Uterus (tissue), 4 donors: Measurements from ENCODE around the gene DHX35. TPM values are rescaled to one million over a fixed set of nuclear protein-coding genes. Genes with fewer than 3 reads are reported as not detected.

Experiments
- DNase-seq, 2 donors: peaks; one replicate each; pipeline ENCODE4 v3.0.0-alpha.2; 2019 to 2020
- H3K27ac ChIP-seq, 2 donors: fragments of 200-600 bp; sonication (generic); 1 replicate in 1 of 2; 2 replicates in 1 of 2; pipeline ENCODE4 v1.5.1; 2016 to 2018
- H3K27me3 ChIP-seq, 2 donors: fragments of 200-600 bp; sonication (generic); one replicate each; pipeline ENCODE4 v1.5.1; 2018 to 2019; ENCODE audit warnings: control low read depth in 1 of 2
- H3K36me3 ChIP-seq, 2 donors: fragments of 200-600 bp; sonication (generic); one replicate each; pipeline ENCODE4 v1.5.1; 2019; ENCODE audit warnings: control low read depth in 1 of 2
- H3K4me1 ChIP-seq, 2 donors: fragments of 200-600 bp; sonication (generic); one replicate each; pipeline ENCODE4 v1.5.1; 2018 to 2019; ENCODE audit warnings: control low read depth in 1 of 2
- H3K4me3 ChIP-seq, 2 donors: fragments of 200-600 bp; sonication (generic); 1 replicate in 1 of 2; 2 replicates in 1 of 2; pipeline ENCODE4 v1.5.1; 2018 to 2019; ENCODE audit warnings: mild to moderate bottlenecking in 1 of 2
- H3K9me3 ChIP-seq, 2 donors: fragments of 200-600 bp; sonication (generic); one replicate each; pipeline ENCODE4 v1.5.1; 2019; ENCODE audit warnings: control low read depth in 1 of 2
- CTCF ChIP-seq, 4 experiments: fragments of 200-600 bp in 2 of 4; fragments of 450-650 bp in 2 of 4; sonication (generic) in 2 of 4; IDR thresholded peaks; one replicate each; pipeline ENCODE4 v1.5.1; 2016 to 2019; ENCODE audit warnings: antibody characterized with exemption in 4 of 4, mild to moderate bottlenecking in 2 of 4, moderate library complexity in 1 of 4
- POLR2A ChIP-seq, 2 donors: fragments of 450-650 bp; IDR thresholded peaks; one replicate each; pipeline ENCODE4 v1.6.1; 2016; ENCODE audit warnings: antibody characterized with exemption in 2 of 2, mild to moderate bottlenecking in 1 of 2, moderate library complexity in 1 of 2
- intact Hi-C: fragments of 100-400 bp; cut with DNase I; formaldehyde crosslinking; loops from one replicate; pipeline ENCODE4 v1.15.1; 2023; ENCODE audit warnings: low total_unique reads
- total RNA-seq, 4 donors: library from RNA; depleted of rRNA in 3 of 4; stranded (reverse); fragments of >200 nt in 3 of 4; gene quantifications; one replicate each; pipeline versions ENCODE4 v1.1.0 to v1.2.4, GENCODE V29; 2014 to 2023
- donor health status: DM: yes; HTN: yes; CAD: no.

DHX35 gene
- total RNA-seq, 4 donors from 2014 or later = 17.7 to 23.5 (median 21.6) TPM

DNA sequence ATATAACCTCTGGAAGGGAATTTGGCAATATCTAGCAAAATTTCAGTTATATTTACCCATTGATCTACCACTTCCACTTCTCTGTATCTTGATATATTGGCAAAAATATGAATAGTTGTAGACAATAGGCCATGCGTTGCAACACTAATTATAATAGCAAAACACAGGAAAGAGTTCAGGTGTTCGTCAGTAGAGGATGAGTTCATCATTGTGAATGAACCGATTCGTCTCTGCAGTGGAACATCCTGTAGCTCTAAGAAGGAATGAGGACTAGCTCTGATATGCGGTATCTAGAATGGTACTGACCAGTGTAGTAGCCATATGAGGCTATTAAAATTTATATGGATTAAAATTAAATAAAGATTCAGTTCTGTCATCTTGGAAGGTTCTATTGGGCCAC is 27.6 kb upstream of the DHX35 start:
- H3K4me1 ChIP-seq = no peaks in the 10 kb centered on the region
- intact Hi-C loops = no loop called here
- TF ChIP-seq CTCF (IDR thresholded peaks at IDR 0.05) = no peak
- TF ChIP-seq POLR2A (IDR thresholded peaks at IDR 0.05) = no peak
- H3K4me3 ChIP-seq = no peak overlapping the region
- DNase-seq = no peak
- no peaks in the 10 kb centered on the region for H3K9me3 ChIP-seq
- no peaks in the 10 kb centered on the region for H3K27me3 ChIP-seq
- H3K36me3 ChIP-seq = no peaks in the 10 kb centered on the region
- no peak overlapping the region for H3K27ac ChIP-seq

DNA sequence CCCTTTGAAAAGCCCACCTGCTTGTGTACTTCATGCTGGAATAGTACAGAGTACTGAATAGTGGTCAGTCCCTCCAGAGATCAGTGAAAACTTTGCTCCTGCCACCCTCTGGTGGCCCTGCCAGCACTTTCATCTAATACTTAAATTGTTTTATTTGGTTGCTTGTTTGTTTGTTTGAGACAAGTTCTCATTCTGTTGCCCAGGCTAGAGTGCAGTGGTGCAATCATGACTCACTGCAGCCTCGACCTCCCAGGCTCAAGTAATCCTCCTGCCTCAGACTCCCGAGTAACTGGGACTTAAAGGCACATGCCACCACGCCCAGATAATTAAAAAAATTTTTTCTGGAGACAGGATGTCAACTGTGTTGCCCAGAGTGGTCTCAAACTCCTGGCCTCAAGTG is 26.9 kb upstream of the DHX35 start:
- Histone ChIP-seq H3K4me1 (no peaks in the 10 kb centered on the region), H3K9me3 (no peaks in the 10 kb centered on the region), H3K27ac (no peak overlapping the region), H3K4me3 (no peak overlapping the region), H3K36me3 (no peaks in the 10 kb centered on the region), H3K27me3 (no peaks in the 10 kb centered on the region)
- intact Hi-C loops = no loop called here
- no peak for TF ChIP-seq POLR2A (IDR thresholded peaks at IDR 0.05)
- no peak for TF ChIP-seq CTCF (IDR thresholded peaks at IDR 0.05)
- no peak for DNase-seq

DNA sequence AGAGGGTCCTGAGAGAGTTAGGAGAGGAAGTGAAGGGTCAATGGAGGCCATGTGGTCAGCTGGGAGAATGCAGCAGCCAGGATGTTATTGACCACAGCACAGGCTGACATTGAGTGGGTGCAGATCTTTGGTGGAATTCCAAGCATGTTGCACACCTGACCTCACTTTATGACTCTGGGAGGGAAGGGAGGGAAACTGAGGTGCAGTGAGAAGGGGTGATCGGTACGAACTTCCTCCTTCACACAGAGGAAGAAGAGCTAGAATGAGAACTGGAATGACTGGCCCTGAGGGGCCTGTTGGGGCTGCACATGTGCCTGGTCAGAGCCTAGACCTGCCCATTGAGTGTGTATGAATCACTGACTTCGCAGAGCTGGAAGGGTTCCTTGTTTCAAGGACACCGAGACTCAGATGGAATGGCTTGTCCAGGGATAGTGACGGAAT is 26.2 kb upstream of the DHX35 start:
- intact Hi-C loops = no loop called here
- DNase-seq = no peak
- H3K9me3 ChIP-seq = no peaks in the 10 kb centered on the region
- H3K4me3 ChIP-seq = no peak overlapping the region
- TF ChIP-seq POLR2A (IDR thresholded peaks at IDR 0.05) = no peak
- H3K27me3 ChIP-seq = no peaks in the 10 kb centered on the region
- no peaks in the 10 kb centered on the region for H3K36me3 ChIP-seq
- no peaks in the 10 kb centered on the region for H3K4me1 ChIP-seq
- H3K27ac ChIP-seq = no peak overlapping the region

DNA sequence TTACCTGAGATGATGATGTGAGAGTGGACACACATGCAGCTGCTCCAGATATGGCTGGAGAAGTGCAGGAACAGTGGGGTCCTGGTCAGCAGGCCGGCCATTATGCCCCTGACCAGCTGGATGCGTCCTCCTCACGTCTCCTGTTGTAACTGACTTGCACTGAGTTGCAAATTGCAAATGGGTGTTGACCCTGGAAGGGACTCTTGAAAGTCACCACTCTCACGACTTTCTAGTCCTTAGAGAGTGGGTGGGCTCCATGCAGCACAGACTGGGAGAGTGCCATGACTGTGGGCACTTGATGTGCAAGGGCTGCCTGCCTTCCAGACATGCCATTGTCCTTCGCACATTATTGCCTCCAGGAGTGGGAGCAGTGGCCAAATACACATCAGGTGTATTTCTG is 25.1 kb upstream of the DHX35 start:
- Histone ChIP-seq H3K9me3 (no peaks in the 10 kb centered on the region), H3K4me1 (no peaks in the 10 kb centered on the region), H3K36me3 (no peaks in the 10 kb centered on the region), H3K27me3 (no peaks in the 10 kb centered on the region), H3K4me3 (no peak overlapping the region), H3K27ac (no peak overlapping the region)
- TF ChIP-seq CTCF (IDR thresholded peaks at IDR 0.05) (no peak), POLR2A (IDR thresholded peaks at IDR 0.05) (no peak)
- intact Hi-C loops = no loop called here
- no peak for DNase-seq

DNA sequence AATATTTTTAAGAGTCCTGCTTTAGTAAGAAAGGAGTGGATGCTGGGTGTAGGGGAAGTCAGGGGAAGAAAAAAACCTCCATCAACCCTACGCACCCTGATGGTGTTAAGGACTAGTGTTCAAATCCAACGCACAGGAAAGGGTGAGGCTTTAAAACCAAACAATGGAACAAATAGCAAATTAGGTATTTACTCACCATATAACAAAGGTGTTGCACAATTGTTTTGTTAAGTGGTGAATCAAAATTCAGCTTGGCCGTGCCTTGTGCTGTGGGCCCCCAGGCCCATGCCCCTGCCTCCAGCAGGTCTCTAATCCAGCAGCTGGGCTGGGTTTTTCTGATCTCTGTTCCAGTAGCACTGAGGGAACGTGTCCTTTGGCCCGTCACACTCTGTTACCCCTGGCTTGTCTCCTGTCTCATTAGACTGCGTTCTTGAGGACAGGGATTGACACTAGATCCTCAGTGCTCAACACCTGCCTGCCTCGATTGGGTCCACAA is 24.1 kb upstream of the DHX35 start:
- DNase-seq = no peak
- H3K4me1 ChIP-seq = no peaks in the 10 kb centered on the region
- intact Hi-C loops = no loop called here
- no peak overlapping the region for H3K27ac ChIP-seq
- no peaks in the 10 kb centered on the region for H3K9me3 ChIP-seq
- H3K27me3 ChIP-seq = no peaks in the 10 kb centered on the region
- no peaks in the 10 kb centered on the region for H3K36me3 ChIP-seq
- H3K4me3 ChIP-seq = no peak overlapping the region
- no peak for TF ChIP-seq POLR2A (IDR thresholded peaks at IDR 0.05)
- TF ChIP-seq CTCF (IDR thresholded peaks at IDR 0.05) = no peak

DNA sequence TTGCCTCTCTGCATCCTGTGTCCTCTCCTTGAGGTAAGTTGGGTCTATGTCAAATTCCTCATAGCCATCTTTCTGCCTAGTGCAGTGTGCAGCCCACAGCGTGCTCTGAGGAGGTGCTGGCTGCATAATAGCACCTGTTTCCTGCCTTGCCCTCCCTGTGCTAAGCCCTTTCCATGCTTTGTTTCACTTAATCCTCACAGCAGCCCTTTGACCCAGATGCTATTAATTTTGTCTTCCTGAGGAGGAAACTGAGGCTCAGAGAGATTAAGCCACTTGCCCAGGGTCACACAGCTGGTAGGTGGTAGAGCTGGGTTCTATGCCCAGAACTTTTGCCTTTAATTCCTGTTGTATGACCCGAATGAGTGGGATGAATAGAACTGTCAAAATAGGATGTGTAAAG is 22.5 kb upstream of the DHX35 start:
- DNase-seq = no peak

More for the DNA sequence above, 22.5 kb upstream of the DHX35 start:
- H3K36me3 ChIP-seq = no peaks in the 10 kb centered on the region
- H3K27me3 ChIP-seq = no peaks in the 10 kb centered on the region
- TF ChIP-seq POLR2A (IDR thresholded peaks at IDR 0.05) (no peak), CTCF (IDR thresholded peaks at IDR 0.05) (no peak)
- intact Hi-C loops = no loop called here
- no peak overlapping the region for H3K4me3 ChIP-seq
- H3K27ac ChIP-seq = no peak overlapping the region
- H3K4me1 ChIP-seq = no peaks in the 10 kb centered on the region
- H3K9me3 ChIP-seq = no peaks in the 10 kb centered on the region
